CD4-positive, alpha-beta T cell treated with Interleukin-4 for 1 hour (primary cell): Measurements from ENCODE around the gene CMPK2.

Experiments
- DNase-seq, 2 donors: peaks; one replicate each; pipeline ENCODE4 v3.0.0-alpha.2; 2020 to 2022

CMPK2 gene

GRCh38 chr2:6808426-6808825 is 57.3 kb downstream of the CMPK2 start:
- no peak for DNase-seq

GRCh38 chr2:6806604-6807003 is 59.1 kb downstream of the CMPK2 start:
- DNase-seq, result no peak

- no peak for DNase-seq
These were observed 65.2 kb downstream of the CMPK2 start for GRCh38 chr2:6800553-6800952.
